Heart left ventricle (tissue), 13 donors: ENCODE results near the gene SOX30.

ENCODE experiments used
- CTCF ChIP-seq, 12 donors: fragments of 200-600 bp; sonication (generic) in 4 of 12; IDR thresholded peaks; one replicate each; pipeline versions ENCODE4 v1.5.0 to v1.8.0; 2018 to 2022; ENCODE audit warnings: antibody characterized with exemption in 12 of 12, mild to moderate bottlenecking in 5 of 12
- POLR2A ChIP-seq, 2 donors: fragments of 450-650 bp; IDR thresholded peaks; one replicate each; pipeline ENCODE4 v1.6.1; 2017; ENCODE audit warnings: antibody characterized with exemption in 2 of 2, mild to moderate bottlenecking in 2 of 2, moderate library complexity in 2 of 2
- donor health status: ischemic (EF 13 %, LVEDD 7.1; RV severe dilation, severe dysfunction).
- donor health status: DM: no; HTN: yes; CAD: no.
- donor health status: DM: no; HTN: no; CAD: no.
- donor health status: ischemic (EF 25% LVEDD 6.9; RV normal size, moderate dysfunction).
- donor health status: ischemic (EF 25% LVEDD 5.7; RV mildly dilated, moderate dysfunction).
- donor health status: ischemic (EF 35%, LVEDD 5.7; RV mildly dilated, moderate dysfunction).
- donor health status: nonischemic (EF 11% LVEDD 7.7; RV severe dilation, severe dysfunction).
- donor health status: DM: yes; HTN: yes; CAD: no.
- donor health status: PGD.
- donor health status: ischemic (EF 29% LVEDD 5.4; RV normal size, mild dysfunction).
- donor health status: nonischemic (EF 23%, LVEDD 6.1; RV moderate dilation, normal function).

GRCh38 chr5:157671592-157672330 is 19.5 kb upstream of the SOX30 start:
- TF ChIP-seq CTCF (IDR thresholded peaks at IDR 0.05) (no peak), POLR2A (IDR thresholded peaks at IDR 0.05) (no peak)
